ENCODE measurements around the gene AIDA.
A peak's percentile ranks its signal among the peaks of the same experiment; 100 is the strongest.

The AIDA gene, protein sequence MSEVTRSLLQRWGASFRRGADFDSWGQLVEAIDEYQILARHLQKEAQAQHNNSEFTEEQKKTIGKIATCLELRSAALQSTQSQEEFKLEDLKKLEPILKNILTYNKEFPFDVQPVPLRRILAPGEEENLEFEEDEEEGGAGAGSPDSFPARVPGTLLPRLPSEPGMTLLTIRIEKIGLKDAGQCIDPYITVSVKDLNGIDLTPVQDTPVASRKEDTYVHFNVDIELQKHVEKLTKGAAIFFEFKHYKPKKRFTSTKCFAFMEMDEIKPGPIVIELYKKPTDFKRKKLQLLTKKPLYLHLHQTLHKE
- long read RNA-seq, transcript AIDA-201 (10 exons, 3,008 nt) = major isoform, 30 of 35 reads
- long read RNA-seq, partial matches to known transcripts = 1 of 35 reads
- long read RNA-seq, other reads (novel, unspliced or antisense) = 4 of 35 reads

- TF ChIP-seq POLR2AphosphoS5 (IDR thresholded peaks at IDR 0.05; ENCODE audit: low read depth) (peak; percentile 21; the same call in 1 of the 2 replicates), CTCF (IDR thresholded peaks at IDR 0.05; ENCODE audit: insufficient read depth, low read length) (no peak)
- TF ChIP-seq, protein P1, sequence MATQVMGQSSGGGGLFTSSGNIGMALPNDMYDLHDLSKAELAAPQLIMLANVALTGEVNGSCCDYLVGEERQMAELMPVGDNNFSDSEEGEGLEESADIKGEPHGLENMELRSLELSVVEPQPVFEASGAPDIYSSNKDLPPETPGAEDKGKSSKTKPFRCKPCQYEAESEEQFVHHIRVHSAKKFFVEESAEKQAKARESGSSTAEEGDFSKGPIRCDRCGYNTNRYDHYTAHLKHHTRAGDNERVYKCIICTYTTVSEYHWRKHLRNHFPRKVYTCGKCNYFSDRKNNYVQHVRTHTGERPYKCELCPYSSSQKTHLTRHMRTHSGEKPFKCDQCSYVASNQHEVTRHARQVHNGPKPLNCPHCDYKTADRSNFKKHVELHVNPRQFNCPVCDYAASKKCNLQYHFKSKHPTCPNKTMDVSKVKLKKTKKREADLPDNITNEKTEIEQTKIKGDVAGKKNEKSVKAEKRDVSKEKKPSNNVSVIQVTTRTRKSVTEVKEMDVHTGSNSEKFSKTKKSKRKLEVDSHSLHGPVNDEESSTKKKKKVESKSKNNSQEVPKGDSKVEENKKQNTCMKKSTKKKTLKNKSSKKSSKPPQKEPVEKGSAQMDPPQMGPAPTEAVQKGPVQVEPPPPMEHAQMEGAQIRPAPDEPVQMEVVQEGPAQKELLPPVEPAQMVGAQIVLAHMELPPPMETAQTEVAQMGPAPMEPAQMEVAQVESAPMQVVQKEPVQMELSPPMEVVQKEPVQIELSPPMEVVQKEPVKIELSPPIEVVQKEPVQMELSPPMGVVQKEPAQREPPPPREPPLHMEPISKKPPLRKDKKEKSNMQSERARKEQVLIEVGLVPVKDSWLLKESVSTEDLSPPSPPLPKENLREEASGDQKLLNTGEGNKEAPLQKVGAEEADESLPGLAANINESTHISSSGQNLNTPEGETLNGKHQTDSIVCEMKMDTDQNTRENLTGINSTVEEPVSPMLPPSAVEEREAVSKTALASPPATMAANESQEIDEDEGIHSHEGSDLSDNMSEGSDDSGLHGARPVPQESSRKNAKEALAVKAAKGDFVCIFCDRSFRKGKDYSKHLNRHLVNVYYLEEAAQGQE (IDR thresholded peaks at IDR 0.05; ENCODE audit: insufficient replicate concordance, low read depth) = peak; percentile 51
- DNase-seq (ENCODE audit: low read depth in 1 of 2, low spot score in 1 of 2) = peak; percentile 51 to 93
- Histone ChIP-seq H3K27me3 (ENCODE audit: insufficient read depth, poor library complexity, severe bottlenecking) (no peaks in the 10 kb centered on the region), H3K4me3 (replicated peaks; ENCODE audit: insufficient read depth, low read length) (peak within 1 kb of the TSS; percentile 75), H3K27ac (replicated peaks) (peak within 1 kb of the TSS; percentile 99)
Measured at GRCh38 chr1:222712253-222713090, at the start of gene AIDA, which contains the start of gene BROX. Gene AIDA, minus strand, starts transcription at chr1:222712491. Its CDS starts 174 bp downstream, at chr1:222712317. Gene BROX, plus strand, starts transcription at chr1:222712564. Its CDS starts 3,136 bp downstream, at chr1:222715700.

DNA sequence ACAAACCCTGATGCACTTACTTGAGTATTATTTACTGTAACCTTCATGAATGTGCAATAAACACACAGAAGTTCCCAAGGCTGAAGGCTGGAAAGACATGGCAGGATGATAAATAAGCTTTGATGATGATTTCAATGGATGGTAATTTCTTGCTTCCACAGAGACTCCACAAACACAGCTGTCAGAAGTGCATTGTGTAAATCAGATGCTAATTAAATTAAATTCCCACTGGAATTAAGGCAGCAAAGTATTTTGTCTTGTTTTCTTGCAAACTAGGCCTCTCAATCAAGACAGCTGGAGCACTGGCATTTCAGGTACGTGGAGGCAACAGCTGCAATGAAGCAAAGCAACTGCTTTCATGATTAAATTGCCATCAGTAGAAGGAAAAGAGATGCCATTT lies 48.8 kb upstream of the AIDA start:
- H3K27me3 ChIP-seq (ENCODE audit: insufficient read depth, poor library complexity, severe bottlenecking) = no peaks in the 10 kb centered on the region
- TF ChIP-seq POLR2AphosphoS5 (IDR thresholded peaks at IDR 0.05; ENCODE audit: low read depth) (no peak), SPI1 (IDR thresholded peaks at IDR 0.05; ENCODE audit: borderline replicate concordance, low read depth) (no peak), CTCF (IDR thresholded peaks at IDR 0.05; ENCODE audit: insufficient read depth, low read length) (no peak), GABPA (IDR thresholded peaks at IDR 0.05; ENCODE audit: low read depth) (no peak)
- TF ChIP-seq, protein P1 (IDR thresholded peaks at IDR 0.05; ENCODE audit: insufficient replicate concordance, low read depth) = no peak

DNA sequence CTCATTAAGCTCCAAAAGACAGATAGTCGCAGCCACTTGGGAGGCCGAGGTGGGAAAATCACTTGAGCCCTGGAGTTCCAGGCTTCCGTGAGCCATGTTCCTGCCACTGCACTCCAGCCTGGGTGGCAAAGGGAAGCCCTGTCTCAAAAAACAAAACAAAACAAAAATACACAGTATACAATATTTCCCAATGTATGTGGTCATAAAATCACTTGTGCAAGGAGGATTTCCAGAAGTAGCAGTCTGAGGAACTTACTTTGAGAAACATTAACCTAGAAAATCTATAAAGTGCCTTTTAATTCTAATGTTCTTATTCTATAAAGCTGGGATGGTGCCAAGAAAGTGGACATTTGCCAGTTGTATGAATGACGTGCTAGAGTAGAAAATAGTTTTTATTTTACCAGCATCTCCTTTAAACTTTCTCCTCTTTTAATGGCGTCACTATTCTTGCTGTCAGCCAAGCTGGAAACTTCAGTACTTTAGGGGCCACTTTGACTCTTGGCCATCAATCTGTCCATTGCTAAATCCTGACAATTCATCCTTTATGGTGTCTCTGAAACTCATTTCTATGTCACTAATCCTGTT lies 47.3 kb upstream of the AIDA start:
- Histone ChIP-seq H3K27ac (replicated peaks) (no peak overlapping the region), H3K4me3 (replicated peaks; ENCODE audit: insufficient read depth, low read length) (no peak overlapping the region), H3K27me3 (ENCODE audit: insufficient read depth, poor library complexity, severe bottlenecking) (no peaks in the 10 kb centered on the region)
- TF ChIP-seq GABPA (IDR thresholded peaks at IDR 0.05; ENCODE audit: low read depth) = no peak
- TF ChIP-seq CTCF (IDR thresholded peaks at IDR 0.05; ENCODE audit: insufficient read depth, low read length) = no peak
- TF ChIP-seq POLR2AphosphoS5 (IDR thresholded peaks at IDR 0.05; ENCODE audit: low read depth) = no peak
- no peak for TF ChIP-seq SPI1 (IDR thresholded peaks at IDR 0.05; ENCODE audit: borderline replicate concordance, low read depth)
- no peak for DNase-seq (ENCODE audit: low read depth in 1 of 2, low spot score in 1 of 2)

More for the DNA sequence above, 48.8 kb upstream of the AIDA start:
- no peak for DNase-seq (ENCODE audit: low read depth in 1 of 2, low spot score in 1 of 2)
- H3K27ac ChIP-seq (replicated peaks) = no peak overlapping the region
- no peak overlapping the region for H3K4me3 ChIP-seq (replicated peaks; ENCODE audit: insufficient read depth, low read length)

All from HL-60 (cell line).